Endothelial cell of umbilical vein (primary cell): ENCODE measurements around the gene UBE3B. TPM values are rescaled to one million over a fixed set of nuclear protein-coding genes. Genes with fewer than 3 reads are reported as not detected.

Source experiments
- BruUV-seq: library from RNA; stranded (reverse); fragments of 400-500 nt; replicated peaks from 2 replicates; lab custom pipeline; 2021; lab: Mats Ljungman, UMichigan
- CTCF ChIA-PET: fragments of 300-600, 350-600 bp; sonication (Branson Sonifier 250); formaldehyde crosslinking; loops from one replicate; lab custom pipeline; 2021; ENCODE audit warnings: antibody characterized with exemption, inconsistent platforms; lab: Charles Lee
- POLR2A ChIA-PET: fragments of 300-600, 350-600 bp; sonication (Branson Sonifier 250); formaldehyde crosslinking; loops from one replicate; lab custom pipeline; 2021; ENCODE audit warnings: antibody characterized with exemption, inconsistent platforms; lab: Charles Lee
- DNase-seq: peaks from one replicate; pipeline ENCODE4 v3.0.0-alpha.2; 2011; ENCODE audit warnings: low read depth, low spot score
- FAIRE-seq: peaks from 2 replicates; lab custom pipeline; 2011; peaks lifted over from hg19 to GRCh38; lab: Jason Lieb, UNC
- H2AFZ ChIP-seq: 2 replicates; pipeline ENCODE4 v1.6.0; 2012; ENCODE audit warnings: low read depth, low read length, control low read depth, inconsistent platforms
- H3K27ac ChIP-seq: 2 replicates; pipeline ENCODE4 v1.5.1; 2011; ENCODE audit warnings: low read depth, mild to moderate bottlenecking, control low read depth, low read length, moderate library complexity; ENCODE audit not compliant: insufficient read depth
- H3K27me3 ChIP-seq, 2 experiments: 2 replicates each; pipeline versions ENCODE4 v1.6.0 to v1.6.1; 2011; ENCODE audit warnings: low read length in 2 of 2, mixed read lengths in 1 of 2; ENCODE audit not compliant: control insufficient read depth in 2 of 2, insufficient read depth in 2 of 2
- H3K36me3 ChIP-seq, 2 experiments: 2 replicates in 1 of 2; 3 replicates in 1 of 2; pipeline ENCODE4 v1.5.1; 2011; ENCODE audit warnings: low read length in 2 of 2, mild to moderate bottlenecking in 1 of 2, moderate library complexity in 1 of 2; ENCODE audit not compliant: control insufficient read depth in 2 of 2, insufficient read depth in 2 of 2; ENCODE audit errors: extremely low read depth in 1 of 2
- H3K4me1 ChIP-seq: 3 replicates; pipeline ENCODE4 v1.5.1; 2011; ENCODE audit warnings: mild to moderate bottlenecking, low read length; ENCODE audit not compliant: control insufficient read depth, insufficient read depth; ENCODE audit errors: extremely low read depth
- H3K4me2 ChIP-seq: 2 replicates; pipeline ENCODE4 v1.6.1; 2011; ENCODE audit warnings: low read length, control low read depth, mixed read lengths; ENCODE audit not compliant: insufficient read depth
- H3K4me3 ChIP-seq, 3 experiments: fragments of 200-600 bp in 1 of 3; sonication (generic), shearing (Covaris generic) in 1 of 3; replicated peaks in 1 of 3; 2 replicates each; pipeline ENCODE4 v1.5.1; 2011 to 2016; ENCODE audit warnings: control low read depth in 3 of 3, low read length in 3 of 3, mild to moderate bottlenecking in 2 of 3, inconsistent platforms in 1 of 3, low read depth in 1 of 3, moderate library complexity in 1 of 3; ENCODE audit not compliant: insufficient read depth in 1 of 3
- H3K79me2 ChIP-seq: 2 replicates; pipeline ENCODE4 v1.6.0; 2012; ENCODE audit warnings: low read length, inconsistent platforms; ENCODE audit not compliant: control insufficient read depth, insufficient read depth
- H3K9ac ChIP-seq: replicated peaks from 2 replicates; pipeline ENCODE3; 2011; ENCODE audit warnings: low read length, control low read depth; ENCODE audit not compliant: insufficient read depth; ENCODE audit errors: extremely low read depth
- H3K9me1 ChIP-seq: replicated peaks from 3 replicates; pipeline ENCODE4 v1.6.0; 2011; ENCODE audit warnings: mild to moderate bottlenecking, low read length; ENCODE audit not compliant: control insufficient read depth, insufficient read depth; ENCODE audit errors: extremely low read depth
- H3K9me3 ChIP-seq: replicated peaks from 2 replicates; pipeline ENCODE4 v1.5.1; 2012; ENCODE audit warnings: low read length, inconsistent platforms; ENCODE audit not compliant: control insufficient read depth, insufficient read depth
- H4K20me1 ChIP-seq: replicated peaks from 2 replicates; pipeline ENCODE3; 2011; ENCODE audit warnings: mild to moderate bottlenecking, low read length; ENCODE audit not compliant: control insufficient read depth, insufficient read depth; ENCODE audit errors: extremely low read depth
- EZH2 ChIP-seq: IDR thresholded peaks from 2 replicates; pipeline ENCODE4 v1.6.1; 2012; ENCODE audit warnings: borderline replicate concordance, low read depth, mild to moderate bottlenecking, moderate library complexity, low read length, inconsistent platforms; ENCODE audit not compliant: severe bottlenecking
- FOS ChIP-seq: IDR thresholded peaks from 2 replicates; pipeline ENCODE4 v1.6.1; 2011; ENCODE audit warnings: mild to moderate bottlenecking, low read length, moderate library complexity, borderline replicate concordance; ENCODE audit not compliant: insufficient read depth
- GATA2 ChIP-seq: IDR thresholded peaks from 2 replicates; pipeline ENCODE4 v1.7.0; 2011; ENCODE audit warnings: low read depth, mild to moderate bottlenecking, moderate library complexity, mixed read lengths, low read length; ENCODE audit not compliant: insufficient read length, insufficient read depth
- JUN ChIP-seq: IDR thresholded peaks from 2 replicates; pipeline ENCODE4 v1.6.1; 2011; ENCODE audit warnings: borderline replicate concordance, low read depth; ENCODE audit not compliant: insufficient read length, insufficient read depth
- POLR2A ChIP-seq: IDR thresholded peaks from 2 replicates; pipeline ENCODE4 v1.6.1; 2012; ENCODE audit warnings: low read depth, mild to moderate bottlenecking, control low read depth, low read length
- POLR2AphosphoS5 ChIP-seq: IDR thresholded peaks from 2 replicates; pipeline ENCODE4 v1.6.1; 2012; ENCODE audit warnings: low read depth, mild to moderate bottlenecking, control low read depth, low read length, moderate library complexity; ENCODE audit not compliant: insufficient read depth
- dilution Hi-C: fragments of 300-500 bp; cut with MboI; formaldehyde crosslinking; loops from one replicate; pipeline ENCODE4 v1.15.0; 2019; ENCODE audit warnings: low sequenced_read_pairs; ENCODE audit not compliant: extremely low pct_ligation_motif_present
- intact Hi-C: fragments of 100-400 bp; cut with micrococcal nuclease; formaldehyde crosslinking; loops from one replicate; pipeline ENCODE4 v1.10.0; 2022
- polyA plus RNA-seq, 4 experiments: library from polyadenylated mRNA; depleted of rRNA in 3 of 4; stranded (reverse) in 3 of 4; unstranded in 1 of 4; fragments of >200 nt; gene quantifications; 2 replicates each; pipeline versions ENCODE4 v1.2.1 to v1.2.3, GENCODE V29; 2011 to 2012; ENCODE audit warnings: missing spikeins in 1 of 4
- total RNA-seq: library from RNA; stranded (reverse); gene quantifications from 2 replicates; pipeline ENCODE4 v1.2.3, GENCODE V29; 2021

The UBE3B gene
- total and polyA plus RNA-seq, 2 donors (not counting 3 experiments of a cell fraction or from before 2014, with no cell fraction given), result 24.9 to 40.8 TPM

DNA sequence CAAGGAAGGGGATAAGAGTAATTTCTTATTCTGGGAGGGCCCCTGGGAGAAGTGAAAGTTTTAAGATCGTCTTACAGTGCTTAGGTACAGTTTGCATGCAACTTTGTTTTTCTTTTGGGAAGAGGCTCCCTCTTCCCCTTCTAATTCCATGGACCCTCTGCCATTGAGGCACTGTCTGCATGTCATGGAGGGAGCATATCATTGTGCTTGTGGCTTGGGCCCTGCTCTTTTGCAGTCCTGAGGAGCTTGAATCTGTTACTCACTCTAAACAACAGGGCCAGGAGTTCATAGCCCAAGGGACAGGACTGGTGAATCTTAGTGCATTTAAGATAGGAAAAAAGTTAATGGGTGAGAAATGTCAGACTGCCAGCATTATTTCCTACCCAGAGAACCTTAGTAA is 2.3 kb downstream of the UBE3B start:
- H3K4me1 ChIP-seq, result peaks cover 19% of the 10 kb centered on the region
- no peak overlapping the region for H2AFZ ChIP-seq
- DNase-seq (no peak), FAIRE-seq (no peak)
- H3K9me3 ChIP-seq, result no peaks in the 10 kb centered on the region
- intact Hi-C loops, result loop anchor here (5.0 kb wide), 1 partner anchor 93 kb away; the partner anchor contains the start of genes MMAB and MVK
- dilution Hi-C loops, result no loop called here
- peaks cover 0 to 3% of the 10 kb centered on the region in 2 experiments for H3K36me3 ChIP-seq
- H3K27ac ChIP-seq, result no peak overlapping the region
- no peak overlapping the region for H3K9ac ChIP-seq
- no peaks in the 10 kb centered on the region for H3K9me1 ChIP-seq
- H4K20me1 ChIP-seq, result no peaks in the 10 kb centered on the region
- CTCF ChIA-PET, result interaction anchor here (0.9 to 6.4 kb wide), 2 partner anchors 39 to 51 kb away, joined by 3 to 58 read pairs; no protein-coding TSS in a partner anchor
- H3K4me2 ChIP-seq, result no peak overlapping the region
- POLR2A ChIA-PET, result no interaction called here
- H3K4me3 ChIP-seq, result no peak overlapping the region
- H3K27me3 ChIP-seq, result no peaks in the 10 kb centered on the region
- peaks cover 42% of the 10 kb centered on the region for H3K79me2 ChIP-seq
- no peak for TF ChIP-seq JUN
- no TSS peak for BruUV-seq

DNA sequence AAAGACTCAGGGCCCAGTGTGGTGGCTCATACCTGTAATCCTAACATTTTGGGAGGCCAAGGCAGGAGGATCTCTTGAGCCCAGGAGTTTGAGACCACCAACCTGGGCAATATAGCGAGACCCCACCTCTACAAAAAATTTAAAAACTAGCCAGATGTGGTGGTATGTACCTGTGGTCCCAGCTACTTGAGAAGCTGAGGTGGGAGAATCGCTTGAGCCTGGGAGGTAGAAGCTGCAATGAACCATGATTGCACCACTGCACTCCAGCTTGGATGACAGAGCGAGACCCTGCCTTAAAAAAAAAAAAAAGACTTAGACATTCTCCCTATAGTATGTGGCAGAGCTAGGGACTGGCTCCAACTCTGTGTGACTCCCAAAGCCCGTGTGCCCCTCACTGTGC is 2.9 kb downstream of the UBE3B start:
- Histone ChIP-seq H2AFZ (no peak overlapping the region), H3K79me2 (peaks cover 36% of the 10 kb centered on the region), H3K4me2 (no peak overlapping the region), H3K36me3 (peaks cover 0 to 6% of the 10 kb centered on the region in 2 experiments), H3K9me1 (no peaks in the 10 kb centered on the region), H3K4me1 (peaks cover 19% of the 10 kb centered on the region), H3K9ac (no peak overlapping the region), H3K27ac (no peak overlapping the region), H3K9me3 (no peaks in the 10 kb centered on the region), H4K20me1 (no peaks in the 10 kb centered on the region), H3K27me3 (no peaks in the 10 kb centered on the region), H3K4me3 (no peak overlapping the region)
- no peak for DNase-seq
- CTCF ChIA-PET, result interaction anchor here (0.9 to 6.4 kb wide), 3 partner anchors 39 to 52 kb away, joined by 3 to 58 read pairs (median 8); no protein-coding TSS in a partner anchor
- POLR2A ChIA-PET, result no interaction called here
- intact Hi-C loops (no loop called here), dilution Hi-C loops (no loop called here)
- no TSS peak for BruUV-seq
- TF ChIP-seq GATA2 (no peak), POLR2A (no peak), POLR2AphosphoS5 (no peak), FOS (no peak), JUN (no peak), EZH2 (no peak)
- FAIRE-seq, result no peak
